CD4-positive, alpha-beta T cell treated with Interleukin-15 for 1 hour (primary cell): ENCODE data around the gene LRP8.
A peak's percentile ranks its signal among the peaks of the same experiment; 100 is the strongest.

Experiments
- DNase-seq: peaks from one replicate; pipeline ENCODE4 v3.0.0-alpha.2; 2020

The LRP8 gene

DNA sequence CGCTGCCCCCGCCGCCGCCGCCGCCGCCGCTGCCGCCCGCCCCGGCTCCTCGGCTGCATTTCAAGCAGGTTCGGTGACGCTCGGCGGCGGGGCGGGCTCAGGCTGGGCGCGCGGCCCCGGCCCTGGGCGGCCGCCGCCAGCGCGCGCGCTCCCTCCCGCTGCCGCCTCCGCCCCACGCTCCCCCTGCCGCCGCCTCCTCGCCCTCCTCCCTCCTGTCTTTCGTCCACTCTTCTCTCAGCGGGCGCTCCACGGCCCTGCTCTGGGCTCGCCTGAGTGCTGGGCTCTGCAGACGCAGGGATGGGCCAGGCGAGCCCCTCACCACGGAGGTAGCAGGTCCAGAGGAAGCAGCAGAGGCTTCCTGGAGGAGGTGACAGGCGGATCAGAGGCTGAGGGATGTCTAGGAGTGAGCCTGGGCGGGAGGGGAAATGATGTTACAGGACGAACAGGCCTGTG is at the start of gene LRP8:
Gene LRP8, minus strand, starts transcription at position 62 of the 453 bp plus-strand sequence. CDS start 158 bp downstream, outside the sequence.
- DNase-seq = peak; percentile 71

DNA sequence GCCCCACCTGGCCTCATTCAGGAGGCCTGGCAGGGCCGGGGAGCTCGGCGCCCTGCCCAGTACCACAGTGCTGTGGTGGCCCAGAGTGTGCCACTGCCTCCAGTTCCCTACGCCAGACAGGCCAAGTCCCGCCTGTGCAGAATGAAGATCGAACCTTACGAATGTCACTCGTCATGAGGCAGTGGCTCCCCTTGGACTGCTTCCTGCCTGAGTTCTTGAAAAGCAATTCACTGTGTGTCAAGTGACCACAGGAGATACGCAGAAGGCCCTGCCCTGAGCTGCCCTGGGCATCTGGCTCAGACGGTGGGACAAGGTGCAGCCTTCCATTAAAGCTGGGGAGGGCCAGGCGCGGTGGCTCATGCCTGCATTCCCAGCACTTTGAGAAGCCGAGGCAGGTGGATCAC is 49.6 kb upstream of the LRP8 start:
- peak; percentile 9 for DNase-seq

DNA sequence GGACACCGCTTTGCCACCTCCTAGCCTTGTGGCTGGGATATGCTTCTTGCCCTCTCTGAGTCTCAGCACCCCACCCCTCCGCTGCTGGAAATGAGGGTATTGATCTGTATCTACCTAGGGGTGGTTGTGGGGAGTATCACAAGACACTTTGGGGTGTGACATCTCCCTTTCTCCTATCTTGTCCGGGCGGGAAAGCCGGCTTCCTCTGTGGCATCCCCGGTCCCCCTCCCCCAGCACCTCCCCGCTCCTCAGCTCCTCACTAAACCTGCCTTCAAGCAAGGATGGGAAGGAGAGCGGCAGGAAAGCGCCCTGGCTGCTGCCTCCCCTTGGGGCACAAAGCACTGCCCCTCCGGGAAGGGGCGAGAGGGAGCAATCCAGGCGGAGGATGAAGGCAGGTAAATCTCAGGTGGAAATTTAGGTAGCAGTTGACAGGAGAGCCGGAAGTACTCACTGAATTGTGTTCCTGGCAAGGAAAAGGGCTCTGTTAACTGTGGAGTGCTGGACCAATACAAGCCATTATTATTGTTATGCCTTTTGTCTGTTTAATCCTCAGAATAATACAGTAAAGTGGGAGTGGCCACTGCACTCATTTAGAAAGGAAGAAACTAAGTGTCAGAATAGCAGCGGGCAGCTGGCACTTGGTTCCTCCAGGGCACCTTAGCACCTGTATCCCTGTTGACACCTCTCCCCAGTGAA is 49.0 kb upstream of the LRP8 start:
- peak; percentile 7 for DNase-seq

DNA sequence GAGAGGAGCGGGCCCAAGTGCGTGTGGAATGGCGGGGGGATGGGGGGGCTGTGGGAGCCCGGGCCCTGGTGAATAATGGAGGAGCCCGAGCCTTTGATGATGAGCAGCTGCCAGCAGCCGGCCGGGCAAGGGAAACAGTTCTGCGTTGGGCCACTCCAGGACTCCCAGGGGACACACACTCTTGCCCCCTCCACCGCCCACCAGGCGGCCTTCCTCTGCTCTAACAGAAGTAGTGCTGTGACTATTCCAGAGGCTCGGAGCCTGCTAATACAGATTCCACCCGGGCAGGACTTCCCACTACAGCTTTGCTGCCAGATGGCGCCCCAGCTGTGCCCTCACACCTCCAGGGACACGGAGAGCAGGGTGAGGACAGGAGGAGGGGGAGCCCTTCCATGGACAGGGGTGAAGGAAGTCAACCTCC is 48.2 kb upstream of the LRP8 start:
- peak; percentile 4 for DNase-seq

DNA sequence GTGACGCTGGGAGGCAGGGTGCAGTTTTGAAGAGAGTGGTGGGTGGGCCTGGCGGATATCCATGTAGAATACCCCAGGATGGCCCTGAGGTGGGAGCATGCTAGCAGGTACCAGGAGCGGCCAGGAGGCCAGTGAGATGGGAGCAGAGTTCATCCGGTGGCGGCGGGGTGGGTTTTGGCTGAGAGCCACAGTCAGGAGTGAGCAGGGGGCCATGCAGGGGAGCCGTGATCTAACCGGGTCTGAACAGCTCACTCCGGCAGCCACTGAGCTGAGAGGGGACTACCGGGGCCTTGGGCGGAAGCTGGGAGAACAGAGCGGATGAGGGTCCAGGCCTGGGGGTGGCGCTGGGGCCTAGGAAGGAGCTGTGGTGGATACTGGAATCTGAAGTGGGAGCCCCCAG is 47.6 kb upstream of the LRP8 start:
- peak; percentile 3 for DNase-seq

DNA sequence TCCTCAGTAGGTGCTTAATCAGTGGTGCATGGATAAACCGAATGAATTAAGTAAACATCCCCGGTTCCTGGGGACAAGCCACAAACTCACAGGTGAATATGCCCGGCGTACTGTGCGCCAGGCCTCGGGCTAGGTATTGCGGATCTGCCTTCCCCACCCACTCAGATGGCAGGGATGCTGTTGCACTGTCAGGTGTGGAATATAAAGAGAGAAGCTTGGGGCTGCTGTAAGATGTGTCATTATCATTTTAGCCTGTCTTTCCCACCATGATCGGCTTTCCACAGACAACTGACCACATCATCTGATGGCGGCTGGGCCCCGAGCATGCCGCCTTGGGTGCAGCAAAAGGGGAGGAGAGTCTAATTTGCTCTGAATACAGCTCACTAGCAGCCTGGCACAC is 45.4 kb upstream of the LRP8 start:
- DNase-seq = no peak

DNA sequence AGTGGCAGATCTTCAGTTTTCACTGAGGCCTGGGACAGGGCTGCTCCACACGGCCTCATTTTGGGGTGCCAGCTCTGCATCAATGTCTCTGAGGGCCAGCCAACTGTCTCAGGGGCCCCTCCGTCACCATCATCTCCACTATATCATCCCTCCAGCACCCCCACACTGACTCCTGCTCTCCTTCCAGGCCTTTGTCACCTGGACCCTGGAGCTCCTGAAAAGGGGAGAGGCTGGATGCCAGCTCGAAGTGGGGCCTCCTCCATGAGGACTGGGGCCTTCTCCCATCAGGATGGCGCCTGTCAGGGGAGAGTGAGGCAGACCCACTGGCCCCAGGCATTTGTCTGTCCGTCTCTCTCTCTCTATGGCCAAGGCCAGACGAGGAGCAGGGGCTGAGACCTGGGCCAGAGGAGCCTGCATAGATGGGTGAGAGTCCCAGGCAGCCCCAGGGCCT is 44.7 kb upstream of the LRP8 start:
- DNase-seq = peak; percentile 4

DNA sequence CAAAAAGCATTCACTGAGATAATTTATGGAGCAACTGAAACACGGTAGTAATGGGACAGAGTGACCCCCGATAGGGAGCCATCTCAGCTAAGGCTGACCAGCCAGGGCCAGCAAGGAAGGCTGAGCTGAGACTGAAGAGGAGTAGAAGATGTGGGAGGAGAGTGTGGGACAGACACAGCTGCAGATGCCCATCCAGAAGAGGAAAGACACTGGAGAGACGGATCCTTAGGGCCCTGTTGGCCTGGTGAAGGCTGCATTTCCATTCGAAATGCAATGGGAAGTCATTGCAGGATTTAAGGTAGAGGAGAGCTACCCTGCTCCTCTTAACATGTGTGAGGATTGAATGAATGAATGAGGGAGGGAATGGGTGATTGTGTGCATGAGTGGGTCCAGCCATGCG is 44.0 kb upstream of the LRP8 start:
- DNase-seq = no peak

DNA sequence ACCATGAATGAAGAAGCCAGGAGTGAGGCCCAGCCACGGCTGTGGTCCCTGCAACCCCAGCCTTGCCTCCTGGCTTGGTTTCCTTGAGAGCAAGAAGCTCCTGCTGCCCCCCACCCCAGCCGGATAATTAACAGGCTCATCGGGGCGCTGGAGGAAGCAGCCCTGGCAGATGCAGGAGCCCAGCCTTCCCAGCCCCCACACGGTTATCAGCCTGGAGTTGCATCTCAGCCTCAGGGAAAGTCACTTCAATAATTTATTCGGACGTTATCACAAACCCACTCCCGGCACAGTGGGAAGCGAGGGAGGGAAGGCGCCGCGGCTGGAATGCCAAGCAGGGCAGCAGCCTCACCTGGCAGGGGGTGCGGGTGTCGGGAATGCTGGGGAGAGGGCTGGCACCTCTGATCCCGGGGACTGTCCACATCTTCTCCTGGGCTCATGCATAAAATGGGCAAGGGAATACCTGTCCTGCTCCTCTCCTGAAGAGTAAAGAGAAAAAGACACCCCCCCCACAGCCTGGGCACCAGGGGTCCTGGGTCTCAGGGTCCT is 43.3 kb upstream of the LRP8 start:
- DNase-seq = no peak

DNA sequence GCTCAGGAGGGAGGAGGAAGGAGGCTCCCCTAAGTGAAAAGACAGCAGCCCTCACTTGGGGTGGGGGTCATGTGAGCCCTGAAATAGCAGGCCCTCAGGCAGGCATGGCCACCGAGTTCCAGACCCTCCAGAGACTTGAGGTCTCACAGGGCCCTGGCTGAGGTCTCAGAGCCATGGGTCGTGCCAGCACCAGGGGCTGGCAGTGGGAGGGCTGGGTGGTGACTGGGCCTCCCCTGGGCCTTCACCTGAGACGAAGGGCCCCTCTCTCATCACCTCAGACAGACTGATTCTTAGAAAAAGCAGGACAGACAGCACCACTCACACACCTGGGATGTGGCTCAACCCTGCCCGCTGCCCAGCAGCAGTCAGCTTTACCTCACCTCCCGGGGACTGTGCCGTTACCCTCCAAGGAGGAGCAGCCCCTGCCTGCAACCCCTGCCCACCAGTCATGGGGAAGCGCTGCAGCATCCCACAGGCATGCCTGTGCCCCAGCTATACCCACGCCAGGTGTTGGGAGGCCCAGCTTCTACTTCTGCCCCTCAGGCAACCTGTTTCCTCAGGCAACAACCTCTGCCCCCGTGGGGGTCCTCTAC is 42.6 kb upstream of the LRP8 start:
- DNase-seq = no peak

DNA sequence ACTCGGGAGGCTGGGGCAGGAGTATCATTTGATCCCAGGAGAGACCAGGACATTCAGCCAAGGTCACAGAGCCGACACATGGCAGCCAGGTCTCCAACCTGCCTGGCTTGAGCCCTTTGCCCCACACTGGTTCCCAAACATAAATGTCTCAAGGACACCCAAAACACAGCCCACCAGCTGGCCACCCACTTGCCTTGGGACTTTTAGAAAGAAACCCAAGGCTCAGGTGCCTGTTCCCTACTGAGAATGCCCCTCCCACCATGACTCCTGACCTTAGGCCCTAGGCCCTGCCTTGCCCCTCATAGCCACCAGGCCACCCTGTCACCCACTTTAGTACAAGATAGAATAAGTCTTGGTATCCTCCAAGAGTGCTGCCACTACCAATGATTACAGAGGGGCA is 41.9 kb upstream of the LRP8 start:
- DNase-seq = no peak

DNA sequence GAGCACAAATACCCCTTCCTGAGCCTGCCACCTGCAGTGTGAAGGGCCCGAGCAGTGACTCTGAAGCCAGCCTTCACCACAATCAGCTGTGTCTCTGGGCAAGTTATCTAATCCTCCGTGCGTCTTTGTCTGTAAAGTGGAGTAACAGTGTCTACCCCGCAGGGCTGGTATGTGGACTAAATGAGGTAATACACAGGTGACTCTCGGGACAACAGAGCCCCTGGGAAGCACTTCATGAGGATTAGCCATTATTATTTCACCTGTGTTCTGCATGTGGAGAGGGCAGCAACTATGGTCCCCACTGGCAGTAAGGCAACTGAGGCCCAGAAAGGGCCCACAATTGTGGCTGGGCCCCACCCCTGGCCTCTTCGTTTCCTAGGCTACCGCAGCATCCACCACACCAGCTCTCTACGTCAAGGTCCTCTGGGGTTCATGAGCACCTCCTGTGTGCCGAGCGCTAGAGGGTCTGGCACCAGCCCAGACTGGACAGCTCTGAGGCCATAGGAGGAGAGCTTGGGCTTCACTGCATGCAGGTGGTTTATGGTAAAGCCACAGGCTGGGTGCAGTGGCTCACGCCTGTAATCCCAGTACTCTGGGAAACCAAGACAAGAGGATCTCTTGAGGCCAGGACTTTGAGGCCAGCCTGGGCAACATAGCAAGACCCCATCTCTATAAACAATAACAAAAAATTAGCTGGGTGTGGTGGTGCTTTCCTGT is 41.3 kb upstream of the LRP8 start:
- DNase-seq = peak; percentile 15

DNA sequence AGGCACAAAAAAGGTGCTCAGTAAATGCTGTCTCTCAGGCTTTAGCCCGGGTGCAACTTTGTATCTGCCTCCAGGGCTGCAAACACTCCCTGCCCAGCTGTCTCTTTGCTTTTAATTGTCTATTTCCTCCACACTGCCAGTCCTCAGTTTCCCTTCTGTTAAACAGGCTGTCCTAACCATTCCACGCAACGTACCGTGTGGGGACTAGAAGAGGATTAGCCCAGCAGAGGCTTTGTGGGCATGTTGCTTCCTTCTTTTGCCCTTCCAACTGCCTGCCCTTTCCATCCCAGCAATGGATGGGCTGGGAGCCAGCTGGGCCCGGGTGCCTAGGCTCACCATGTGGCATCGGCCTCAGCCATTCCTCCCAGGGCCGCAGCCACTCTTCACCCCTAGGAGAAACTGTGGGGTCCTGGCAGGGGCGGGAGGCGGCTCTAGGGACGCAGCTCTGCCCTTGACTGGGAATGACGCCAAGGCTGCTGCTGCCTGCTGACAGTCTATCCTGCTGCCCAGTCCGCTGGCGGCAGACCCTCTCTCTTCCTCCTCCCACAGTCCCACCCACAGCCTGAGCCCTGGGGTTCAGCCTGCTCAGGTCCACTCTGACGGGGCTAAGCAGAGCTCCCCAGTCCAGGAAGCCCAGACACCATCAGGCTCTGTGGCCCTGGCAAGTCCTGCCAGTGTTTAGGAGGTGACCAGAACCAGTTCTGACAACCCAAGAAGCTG is 40.6 kb upstream of the LRP8 start:
- peak; percentile 13 for DNase-seq

DNA sequence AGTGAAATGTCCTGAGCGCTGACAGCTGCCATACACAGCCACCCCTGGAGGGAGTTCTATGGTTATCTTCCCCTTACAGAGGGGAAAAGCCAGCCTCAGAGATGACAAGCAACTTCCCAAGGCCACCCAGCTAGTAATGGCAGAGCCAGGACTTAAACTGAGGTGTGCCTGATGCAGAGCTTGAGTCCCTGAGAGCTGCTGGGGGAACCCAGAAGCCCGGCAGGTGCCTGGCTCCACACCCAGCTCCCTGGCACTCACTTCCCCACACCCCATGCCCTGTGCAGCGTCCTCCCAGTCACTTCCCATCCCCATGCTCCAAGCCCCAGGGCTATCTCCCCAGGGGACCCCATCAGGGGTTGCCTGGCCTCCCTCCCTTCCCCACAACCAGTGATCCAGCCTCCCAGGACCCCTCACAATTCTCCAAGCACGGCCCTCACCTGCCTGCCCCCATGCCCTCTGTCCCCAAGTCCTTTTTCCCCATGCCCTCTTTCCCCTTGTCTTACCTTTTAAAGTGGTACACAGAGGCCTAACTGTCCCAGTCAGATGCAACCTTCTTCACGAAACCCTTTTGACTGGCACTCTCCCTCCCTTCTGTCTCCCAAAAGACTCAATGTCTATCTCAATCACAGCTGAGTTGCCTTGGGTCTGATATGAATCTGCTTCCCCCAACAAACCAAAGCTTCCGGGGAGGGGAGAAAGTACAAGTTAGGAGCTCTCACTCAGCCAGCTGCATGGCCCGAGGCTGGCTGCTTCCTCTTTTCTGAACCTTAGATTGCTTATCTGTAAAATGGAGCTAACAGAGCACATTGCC is 39.8 kb upstream of the LRP8 start:
- peak; percentile 57 for DNase-seq

DNA sequence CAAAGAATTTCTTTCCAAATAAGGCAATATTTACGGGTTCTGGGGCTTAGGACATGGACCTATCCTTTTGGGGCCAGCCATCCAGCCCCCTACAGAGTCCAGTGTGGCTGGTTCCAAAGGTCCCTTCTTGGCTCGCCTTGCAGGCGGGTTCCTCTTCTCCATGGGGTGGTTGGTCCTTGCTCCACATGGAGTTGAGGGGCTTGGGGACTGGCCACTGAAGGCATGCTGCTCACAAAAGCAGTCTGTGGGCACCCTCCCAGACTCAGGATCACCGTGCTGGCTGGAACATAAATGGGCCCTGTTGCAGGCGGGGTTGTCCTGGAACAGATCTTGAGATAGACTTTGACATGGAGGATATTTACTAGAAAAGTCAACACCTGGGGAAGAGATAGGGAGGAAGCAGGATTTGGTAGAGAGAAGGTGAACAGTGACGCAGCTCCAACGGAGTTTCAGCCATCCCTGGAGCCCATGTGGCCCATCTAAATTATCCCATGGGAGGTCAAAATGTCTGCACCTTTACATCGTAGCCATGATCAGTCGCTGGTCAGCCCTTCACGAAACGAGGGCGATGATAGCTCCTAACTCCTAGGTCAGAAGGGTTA is 39.1 kb upstream of the LRP8 start:
- DNase-seq = peak; percentile 11

DNA sequence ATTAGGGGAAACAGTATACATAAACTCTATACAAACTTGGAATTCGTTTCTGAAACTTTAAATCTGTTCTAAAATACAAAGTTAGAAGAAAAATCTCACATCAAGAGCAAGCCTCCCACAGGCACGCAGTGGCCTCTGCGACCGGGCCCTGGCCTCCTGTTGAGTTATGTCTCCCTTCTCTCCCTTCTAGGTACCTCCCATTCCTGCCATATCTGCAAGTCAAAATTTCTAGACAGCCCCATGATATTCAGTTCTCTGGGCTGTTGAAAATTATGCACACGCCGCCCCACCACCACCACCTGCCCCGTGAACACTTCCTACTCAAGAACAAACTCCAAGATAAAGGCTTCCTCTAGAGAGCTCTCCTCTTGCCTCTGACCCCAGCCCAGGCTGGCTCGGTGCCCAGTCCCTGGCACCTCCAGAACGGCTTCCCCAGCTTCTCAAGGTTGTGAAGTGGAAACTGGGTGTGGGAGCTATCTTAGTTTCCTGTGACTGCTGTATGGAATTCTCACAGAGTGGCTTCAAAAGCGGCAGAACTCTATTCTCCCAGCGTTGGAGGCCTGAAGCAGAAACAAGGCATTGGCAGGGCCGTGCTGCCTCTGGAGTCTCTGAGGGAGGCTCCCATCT is 37.7 kb upstream of the LRP8 start:
- DNase-seq = peak; percentile 15

DNA sequence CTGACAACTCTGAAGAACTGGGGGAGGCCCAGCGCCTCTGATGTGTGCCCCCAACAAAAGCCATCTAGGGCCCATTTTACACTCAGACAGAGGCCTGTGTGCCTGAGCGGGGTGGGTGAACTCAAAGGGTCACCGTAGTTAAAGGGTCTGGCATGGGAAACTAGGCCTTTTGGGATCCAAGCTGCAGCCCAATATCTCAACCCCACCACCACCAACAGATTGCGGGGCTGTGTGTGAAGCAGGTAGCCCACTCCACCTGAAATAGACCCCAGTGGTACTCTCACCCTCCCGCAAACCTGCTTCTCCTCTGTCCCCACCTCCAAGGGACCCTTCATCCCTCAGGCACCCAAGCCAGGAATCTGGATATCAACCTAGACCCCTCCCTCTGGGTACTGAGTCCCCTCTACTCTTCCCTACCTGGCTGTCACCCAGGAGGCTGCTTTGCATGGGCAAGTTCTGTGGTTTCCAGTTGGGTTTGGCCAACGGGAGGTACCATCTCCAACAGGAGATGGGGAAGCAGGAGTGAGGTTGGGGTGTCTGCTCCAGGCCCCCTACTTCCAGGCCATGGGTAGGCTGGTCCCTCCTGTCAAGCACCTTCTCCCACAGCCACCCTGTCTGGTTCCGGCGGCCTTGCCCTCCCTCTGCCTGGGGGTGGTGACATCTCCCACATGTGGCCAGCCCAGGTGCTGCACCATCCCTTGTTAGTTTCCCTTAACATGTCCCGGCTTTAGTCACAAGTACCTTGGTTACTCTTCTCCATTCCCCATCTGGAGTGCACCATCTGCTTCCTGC is 35.2 kb upstream of the LRP8 start:
- DNase-seq = peak; percentile 15

DNA sequence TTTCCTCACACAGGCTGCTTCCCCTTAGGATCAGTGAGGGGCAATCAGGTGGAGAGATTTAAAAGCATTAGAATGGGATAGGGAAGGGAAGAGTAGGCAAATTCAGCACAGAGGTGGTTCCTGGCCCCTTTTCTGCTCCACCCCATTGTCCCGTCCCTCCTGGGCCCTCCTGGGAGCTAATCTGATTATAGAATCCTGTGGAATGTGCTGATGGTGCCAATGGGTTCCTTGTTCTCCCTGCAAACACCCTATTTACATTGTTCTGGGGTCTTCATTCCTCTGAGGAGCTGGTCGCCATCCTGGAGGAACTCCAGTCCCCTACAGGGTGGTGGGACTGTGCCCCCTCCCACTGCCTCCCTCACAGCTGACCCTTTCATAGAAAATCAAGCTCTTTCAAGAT is 34.4 kb upstream of the LRP8 start:
- DNase-seq = peak; percentile 3

DNA sequence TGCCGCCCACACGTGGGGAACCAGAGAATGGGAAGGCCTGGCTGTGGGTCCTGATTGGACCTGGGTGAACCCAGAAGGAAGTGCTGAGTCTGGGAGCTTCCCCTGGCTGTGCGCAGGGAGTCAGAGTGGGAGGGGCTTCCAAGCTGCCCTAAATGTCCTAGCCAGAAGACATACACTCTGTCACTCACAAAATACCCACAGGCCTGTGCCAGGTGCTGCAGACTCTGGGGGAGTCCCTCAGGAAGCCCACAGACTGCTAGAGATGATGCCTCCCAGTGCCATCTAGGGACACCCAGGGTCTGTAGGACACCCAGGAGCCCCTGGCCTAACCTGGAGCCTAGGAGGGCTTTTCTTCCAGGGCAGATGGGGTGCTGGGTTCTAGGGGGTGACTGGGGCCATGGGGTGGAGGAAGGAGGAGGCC is 33.7 kb upstream of the LRP8 start:
- DNase-seq = peak; percentile 1

DNA sequence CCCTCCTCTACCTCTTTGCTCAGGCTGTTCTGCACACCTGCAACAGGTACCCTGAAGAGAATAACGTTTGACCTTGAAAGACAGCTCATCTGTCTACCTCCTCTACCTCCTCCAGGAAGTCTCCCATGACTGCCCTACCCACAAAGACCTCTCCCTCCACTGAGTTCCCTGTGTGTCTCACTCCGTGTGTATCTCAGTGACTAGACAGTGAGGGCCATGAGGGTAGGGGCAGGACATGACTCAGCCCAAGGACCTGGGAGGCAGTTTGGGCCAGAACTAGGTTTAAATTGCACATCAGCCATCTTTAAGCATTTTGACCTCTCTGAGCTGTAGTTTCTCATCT is 32.0 kb upstream of the LRP8 start:
- DNase-seq = no peak
